CD4-positive, alpha-beta T cell treated with Interleukin-2 at 100 ng/mL for 4 hours (primary cell): ENCODE results near the gene IL17RE.
"Not testable (repeated sequence)": the region's sequence is repeated elsewhere in the genome, so short reads cannot be mapped to it uniquely, and the experiment has no call there.

Experiments
- DNase-seq: peaks from one replicate; pipeline ENCODE4 v3.0.0-alpha.2; 2020; ENCODE audit warnings: low spot score

Gene IL17RE

DNA sequence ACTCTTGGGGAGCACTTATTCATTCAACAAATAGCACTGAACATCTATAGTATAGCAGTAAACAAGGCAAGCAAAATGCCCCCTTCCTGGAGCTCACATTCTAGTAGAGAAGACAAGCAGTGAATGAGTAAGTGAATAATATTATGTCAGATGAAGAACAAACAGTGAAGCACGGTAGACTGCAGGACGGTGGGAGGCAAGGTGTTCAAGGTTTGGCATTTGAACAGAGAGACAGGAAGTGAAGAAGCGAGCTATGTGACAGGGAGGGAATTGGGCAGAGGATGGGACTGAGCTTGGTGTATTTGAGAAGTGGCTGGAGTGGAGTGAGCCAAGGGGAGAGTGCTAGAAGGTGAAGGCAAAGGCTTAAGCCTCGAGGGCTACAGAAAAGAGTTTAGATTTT is 32.3 kb downstream of the IL17RE start:
- DNase-seq, result no peak

DNA sequence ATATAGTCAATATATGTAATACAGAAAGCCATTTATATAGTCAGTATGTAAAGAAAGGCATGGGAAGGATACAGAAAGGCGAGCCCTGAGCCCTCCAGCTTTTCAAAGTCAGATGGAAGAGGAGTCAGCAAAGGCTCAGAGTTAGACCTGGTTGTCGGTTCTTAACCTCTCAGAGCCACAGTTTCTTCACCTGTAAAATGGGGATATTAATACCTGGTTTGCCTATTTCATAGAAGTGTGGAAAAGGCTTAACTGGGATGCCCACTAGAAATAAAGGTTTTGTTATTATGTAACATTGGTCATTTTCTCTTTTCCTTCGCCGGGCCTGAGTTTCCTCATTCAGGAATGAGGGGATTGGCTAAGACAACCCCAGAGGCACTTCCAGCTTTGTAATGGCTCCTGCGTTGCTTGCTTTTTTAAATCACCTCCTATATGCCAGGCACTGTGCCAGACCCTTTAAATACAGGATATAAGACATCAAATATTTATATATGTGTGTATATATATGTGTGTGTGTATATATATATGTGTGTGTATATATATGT is 33.4 kb downstream of the IL17RE start:
- no peak for DNase-seq

DNA sequence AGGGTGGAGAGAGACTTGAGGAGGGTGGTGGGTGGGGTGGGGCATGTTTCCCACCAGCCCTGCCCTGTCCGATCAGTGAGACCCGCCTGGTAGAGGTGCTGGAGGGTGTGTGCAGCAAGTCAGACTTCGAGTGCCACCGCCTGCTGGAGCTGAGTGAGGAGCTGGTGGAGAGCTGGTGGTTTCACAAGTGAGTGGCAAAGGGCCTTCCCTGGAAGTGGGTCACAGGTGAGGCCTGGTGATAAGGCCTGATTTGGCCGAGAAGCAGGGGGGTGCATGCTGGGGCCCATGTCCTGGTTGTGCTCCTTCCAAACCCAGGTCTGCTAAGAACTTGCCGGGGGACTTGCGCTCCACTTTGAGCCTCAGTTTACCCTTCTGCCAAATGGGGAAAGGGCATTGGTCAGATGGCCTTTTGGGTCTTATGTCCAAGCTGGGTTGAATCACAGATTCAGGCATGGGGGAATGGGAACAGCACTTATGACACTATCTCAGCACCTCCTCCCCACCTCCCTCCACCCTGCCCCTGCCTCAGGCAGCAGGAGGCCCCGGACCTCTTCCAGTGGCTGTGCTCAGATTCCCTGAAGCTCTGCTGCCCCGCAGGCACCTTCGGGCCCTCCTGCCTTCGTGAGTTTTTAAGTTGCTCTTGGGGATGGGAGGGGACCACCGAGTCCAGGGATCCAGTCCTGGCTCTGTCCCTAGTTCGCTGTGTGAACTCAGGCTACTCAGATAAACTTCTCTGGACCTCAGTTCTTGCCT is 35.0 kb downstream of the IL17RE start:
- no peak for DNase-seq

DNA sequence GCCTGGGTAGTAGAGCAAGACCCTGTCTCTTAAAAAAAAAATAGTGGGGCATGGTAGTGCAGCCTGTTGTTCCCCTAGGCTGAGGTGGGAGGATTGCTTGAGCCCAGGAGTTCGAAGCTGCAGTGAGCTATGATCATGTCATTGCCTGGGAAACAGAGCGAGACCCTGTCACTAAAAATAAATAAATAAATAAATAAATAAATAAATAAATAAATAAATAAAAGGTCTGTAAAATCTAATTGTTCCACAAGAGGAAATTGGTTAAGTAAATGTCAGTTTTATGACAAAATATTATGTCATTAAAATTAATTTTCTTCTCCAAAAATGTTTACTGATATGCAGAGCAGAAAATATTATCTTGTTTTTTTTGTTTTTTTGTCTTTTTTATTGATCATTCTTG is 36.3 kb downstream of the IL17RE start:
- no peak for DNase-seq

DNA sequence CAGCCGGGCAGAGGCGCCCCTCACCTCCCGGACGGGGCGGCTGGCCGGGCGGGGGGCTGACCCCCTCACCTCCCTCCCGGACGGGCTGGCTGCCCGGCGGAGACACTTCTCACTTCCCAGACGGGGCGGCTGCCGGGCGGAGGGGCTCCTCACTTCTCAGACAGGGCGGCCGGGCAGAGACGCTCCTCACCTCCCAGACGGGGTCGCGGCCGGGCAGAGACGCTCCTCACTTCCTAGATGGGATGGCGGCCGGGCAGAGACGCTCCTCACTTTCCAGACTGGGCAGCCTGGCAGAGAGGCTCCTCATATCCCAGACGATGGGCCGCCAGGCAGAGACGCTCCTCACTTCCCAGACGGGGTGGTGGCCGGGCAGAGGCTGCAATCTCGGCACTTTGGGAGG is 37.3 kb downstream of the IL17RE start:
- DNase-seq, result not testable (repeated sequence)

DNA sequence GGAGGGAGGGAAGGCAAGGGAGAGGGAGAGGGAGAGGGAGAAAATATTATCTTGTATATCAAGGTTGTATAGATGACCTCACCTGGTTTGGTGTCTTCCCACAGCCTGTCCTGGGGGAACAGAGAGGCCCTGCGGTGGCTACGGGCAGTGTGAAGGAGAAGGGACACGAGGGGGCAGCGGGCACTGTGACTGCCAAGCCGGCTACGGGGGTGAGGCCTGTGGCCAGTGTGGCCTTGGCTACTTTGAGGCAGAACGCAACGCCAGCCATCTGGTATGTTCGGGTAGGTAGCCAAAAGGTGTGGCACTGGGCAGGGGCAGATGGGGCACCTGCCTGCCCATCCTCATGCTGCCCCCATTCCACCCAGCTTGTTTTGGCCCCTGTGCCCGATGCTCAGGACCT is 38.1 kb downstream of the IL17RE start:
- DNase-seq, result no peak

DNA sequence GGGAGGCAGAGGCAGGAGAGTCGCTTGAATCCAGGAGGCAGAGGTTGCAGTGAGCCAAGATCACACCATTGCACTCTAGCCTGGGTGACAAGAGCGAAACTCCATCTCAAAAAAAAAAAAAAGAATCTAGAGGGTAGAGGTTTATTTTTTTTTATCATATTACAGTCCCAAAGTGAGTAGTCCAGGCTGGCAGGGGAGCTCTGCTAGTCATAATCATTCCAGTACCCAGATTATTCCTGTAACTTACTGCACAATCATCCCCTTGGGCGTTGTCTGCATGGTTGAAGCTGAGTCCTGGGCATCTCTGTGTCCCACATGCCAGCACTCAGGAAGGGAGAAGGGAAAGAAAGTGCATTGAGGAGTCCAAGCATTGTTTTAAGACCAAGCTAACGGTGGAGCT is 39.5 kb downstream of the IL17RE start:
- no peak for DNase-seq

DNA sequence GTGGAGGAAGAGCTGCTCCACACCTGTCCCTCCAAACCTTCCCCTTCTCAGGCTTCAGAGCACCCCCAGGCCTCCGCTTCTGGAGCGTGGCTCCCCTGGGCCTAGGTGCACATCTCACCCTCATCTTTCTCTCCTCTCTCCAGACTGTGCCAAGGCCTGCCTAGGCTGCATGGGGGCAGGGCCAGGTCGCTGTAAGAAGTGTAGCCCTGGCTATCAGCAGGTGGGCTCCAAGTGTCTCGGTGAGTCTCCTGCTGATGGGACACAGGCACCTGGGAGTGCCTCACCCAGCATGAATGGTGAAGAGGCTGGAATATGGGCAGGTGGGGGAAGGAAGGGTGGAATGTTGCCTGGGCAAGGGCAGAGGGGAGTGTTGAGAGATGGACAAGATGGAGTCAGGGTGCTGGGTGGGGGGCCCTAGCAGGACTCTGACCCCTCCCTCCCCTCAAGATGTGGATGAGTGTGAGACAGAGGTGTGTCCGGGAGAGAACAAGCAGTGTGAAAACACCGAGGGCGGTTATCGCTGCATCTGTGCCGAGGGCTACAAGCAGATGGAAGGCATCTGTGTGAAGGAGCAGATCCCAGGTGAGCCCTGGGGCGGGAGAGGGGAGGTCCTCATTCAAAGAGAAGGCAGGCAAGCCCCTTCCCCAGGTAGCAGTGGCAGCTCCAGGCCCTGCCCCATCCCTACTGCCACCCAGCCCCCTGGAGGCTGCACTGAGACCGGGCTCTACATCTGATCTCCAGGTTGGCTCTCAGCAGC is 40.5 kb downstream of the IL17RE start:
- DNase-seq, result no peak

DNA sequence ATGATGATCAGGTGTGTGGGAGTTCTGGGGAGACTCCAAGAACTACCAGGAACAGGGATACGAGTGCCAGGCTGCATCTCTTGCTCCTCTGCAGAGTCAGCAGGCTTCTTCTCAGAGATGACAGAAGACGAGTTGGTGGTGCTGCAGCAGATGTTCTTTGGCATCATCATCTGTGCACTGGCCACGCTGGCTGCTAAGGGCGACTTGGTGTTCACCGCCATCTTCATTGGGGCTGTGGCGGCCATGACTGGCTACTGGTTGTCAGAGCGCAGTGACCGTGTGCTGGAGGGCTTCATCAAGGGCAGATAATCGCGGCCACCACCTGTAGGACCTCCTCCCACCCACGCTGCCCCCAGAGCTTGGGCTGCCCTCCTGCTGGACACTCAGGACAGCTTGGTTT is 41.6 kb downstream of the IL17RE start:
- no peak for DNase-seq

DNA sequence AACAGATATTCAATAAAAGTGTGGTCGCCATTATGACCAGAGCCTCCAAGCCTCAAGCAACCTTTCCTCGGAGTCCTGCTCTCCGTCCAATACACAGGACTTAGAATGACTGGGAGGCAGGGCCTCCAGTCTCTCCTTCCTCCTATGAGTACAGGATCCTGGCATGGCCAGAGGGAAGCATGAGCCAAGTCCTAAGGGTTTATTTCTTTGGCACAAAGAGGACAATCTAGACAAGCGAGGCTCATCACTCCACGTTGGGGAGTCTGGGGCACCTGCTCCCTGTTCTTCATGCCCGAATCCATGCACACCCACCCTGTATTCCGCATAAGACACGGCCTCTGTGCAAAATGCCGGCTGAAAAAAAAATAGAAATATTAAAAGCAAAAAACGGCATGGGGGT is 42.7 kb downstream of the IL17RE start:
- no peak for DNase-seq

DNA sequence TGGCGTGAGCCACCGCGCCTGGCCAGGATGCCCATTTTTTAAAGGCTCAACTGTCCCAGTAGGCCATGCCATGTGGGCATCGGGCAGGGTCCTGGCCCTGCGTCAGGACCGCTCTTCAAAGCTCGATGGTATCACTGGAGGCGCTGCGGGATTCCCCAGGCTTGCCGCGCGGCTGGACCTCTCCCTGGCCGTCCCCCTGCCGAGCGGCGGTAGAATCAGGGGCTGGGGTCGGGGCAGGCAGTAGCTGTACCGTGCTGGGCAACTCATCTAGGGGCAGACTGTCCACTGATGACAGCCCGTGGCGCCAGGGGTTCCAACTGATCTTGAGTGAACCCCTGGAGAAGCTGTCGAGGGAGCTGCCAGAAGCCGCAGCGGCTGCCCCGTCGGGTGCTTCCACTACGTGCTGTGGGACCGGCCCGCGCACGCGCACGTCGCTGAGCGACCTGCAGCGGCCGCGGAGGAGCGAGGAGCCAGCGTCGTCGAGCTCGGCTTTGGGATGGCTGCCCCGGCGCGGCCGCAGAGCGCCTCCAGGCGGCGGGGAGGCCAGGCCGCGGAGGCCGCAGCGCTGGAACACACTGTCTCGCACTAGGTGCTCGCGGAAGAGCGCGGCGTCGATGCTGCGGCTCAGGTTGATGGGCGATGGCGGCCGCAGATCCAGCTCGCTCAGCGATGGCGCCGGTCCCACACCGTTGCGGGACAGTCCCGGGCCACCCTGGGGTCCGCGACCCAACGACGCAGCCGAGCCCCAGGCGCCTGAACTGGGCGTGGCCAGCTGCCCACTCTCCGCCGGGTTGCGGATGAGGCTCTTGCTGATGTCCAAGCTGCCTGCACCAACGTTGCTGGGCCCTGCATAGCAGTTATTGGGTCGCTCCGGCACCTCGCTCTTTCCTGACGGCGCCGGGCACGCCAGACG is 43.7 kb downstream of the IL17RE start:
- peak; percentile 82 for DNase-seq

DNA sequence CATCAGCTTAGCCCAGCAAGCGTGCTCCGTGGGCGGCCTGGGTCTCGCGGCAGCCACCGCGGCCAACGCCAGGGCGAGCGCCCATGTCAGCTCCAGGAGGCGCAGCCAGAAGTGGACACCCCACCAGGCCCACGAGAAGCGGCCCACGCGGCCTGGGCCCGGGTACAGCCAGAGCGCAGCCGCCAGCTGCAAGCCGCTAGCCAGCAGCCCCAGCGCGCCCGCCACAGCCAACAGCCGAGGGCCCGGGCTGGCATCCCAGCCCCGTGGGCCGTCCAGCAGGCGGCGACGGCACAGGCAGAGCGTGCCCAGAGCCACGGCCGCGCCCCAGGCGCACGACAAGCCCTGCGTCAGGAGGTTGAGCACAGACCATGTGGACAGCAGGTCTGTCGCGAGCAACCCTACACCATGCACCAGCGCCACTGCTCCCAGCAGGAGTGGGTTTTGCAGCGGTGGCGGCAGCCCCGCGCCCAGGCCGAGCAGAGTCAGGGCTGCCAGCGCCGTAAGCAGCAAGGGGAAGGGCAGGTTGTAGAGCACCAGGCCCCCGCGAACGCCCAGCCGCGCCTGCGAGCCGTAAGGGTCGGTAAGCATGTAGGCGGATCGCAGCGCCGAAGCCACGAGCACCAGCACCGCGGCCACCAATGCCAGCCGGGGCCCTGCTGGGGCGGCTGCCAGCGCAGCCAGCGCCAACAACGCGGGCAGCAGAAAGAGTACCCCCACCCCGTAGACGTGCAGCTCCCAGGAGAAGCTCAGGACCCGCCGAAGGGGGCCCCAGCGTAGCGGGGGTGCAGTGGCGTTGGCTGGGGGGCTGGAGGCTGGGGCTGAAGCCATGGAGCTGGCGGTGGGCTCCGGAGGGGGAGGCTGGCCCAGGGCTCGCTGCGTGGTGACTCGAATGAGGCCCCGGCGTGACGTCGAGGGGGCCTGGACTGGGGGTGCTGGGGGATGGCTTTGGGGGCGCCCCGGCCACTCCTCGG is 44.7 kb downstream of the IL17RE start:
- DNase-seq, result no peak

DNA sequence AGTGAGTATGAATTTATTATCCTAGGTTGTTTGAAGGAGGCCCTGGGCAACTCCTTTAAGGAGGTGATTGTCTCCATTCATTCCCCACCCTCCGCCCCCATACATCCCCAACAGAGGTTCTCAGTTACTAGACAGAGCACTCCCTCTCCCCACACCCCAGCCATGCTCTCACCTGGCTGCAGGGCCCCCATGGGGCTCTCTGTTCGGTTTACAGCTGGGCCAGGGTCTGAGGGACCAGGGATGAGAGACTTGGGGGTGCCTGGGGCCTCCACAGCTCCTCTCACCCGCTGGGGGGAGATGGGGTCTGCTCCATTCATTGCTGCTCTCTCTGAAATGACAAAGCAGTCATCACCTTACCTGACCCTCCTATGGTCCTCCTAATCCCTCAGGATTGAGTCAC is 45.9 kb downstream of the IL17RE start:
- no peak for DNase-seq

DNA sequence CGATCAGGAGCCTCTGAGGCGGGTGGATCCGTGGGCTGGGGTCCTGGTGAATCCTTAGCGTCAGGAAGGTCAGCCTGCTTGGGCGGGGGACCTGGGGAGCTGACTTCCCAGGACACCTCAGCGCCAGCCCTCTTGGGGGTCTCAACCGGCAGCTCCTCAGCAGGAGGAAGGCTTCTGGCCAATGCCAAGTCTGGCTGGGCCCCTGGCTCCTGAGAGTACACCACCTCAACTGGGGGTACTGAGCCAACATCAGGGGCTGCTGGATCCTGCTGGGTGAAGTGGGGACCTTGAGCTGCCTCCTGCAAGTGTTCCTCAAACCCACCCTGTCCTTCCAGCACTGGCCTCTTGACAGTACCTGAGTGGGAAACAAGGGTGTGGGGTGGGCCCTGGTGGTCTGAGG is 46.5 kb downstream of the IL17RE start:
- DNase-seq, result no peak

DNA sequence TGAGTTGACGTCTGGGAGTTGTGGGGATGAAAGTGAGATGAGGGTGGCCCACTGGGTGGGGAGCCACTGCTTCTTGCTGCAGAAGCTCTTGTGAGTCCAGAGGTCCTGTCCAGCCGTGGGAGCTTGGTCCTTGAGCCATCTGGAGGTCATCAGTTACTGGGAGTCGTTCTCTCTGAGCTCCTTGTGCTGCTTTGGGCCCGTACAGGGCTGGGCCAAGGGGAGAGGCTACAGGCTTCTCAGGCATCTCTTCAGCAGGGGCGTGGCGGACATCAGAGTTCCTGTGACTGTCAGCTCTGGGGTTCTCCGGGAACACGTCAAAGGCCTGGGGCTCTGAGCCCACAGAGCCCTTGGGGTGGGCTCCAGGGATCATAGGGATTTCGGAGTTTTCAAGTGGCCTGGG is 47.0 kb downstream of the IL17RE start:
- no peak for DNase-seq

DNA sequence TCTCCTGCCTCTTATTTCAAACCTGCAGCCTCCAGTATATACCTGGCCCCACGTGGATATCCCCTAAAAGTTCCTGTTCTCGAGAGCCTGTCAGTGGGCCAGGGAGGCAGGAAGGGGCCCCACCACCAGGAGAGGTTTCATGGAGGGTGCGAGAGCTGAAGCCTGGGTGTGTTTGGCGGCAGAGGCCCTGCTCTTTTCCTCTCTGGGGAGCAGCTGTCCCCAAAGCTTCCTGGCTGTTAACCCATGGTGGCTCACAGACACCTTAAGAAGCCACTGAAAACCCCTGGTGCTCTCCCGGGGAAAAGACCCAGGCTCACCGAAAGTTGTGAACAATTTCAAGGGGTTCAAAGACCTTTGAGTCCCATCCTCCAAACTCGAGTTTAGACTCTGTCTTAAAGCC is 48.5 kb downstream of the IL17RE start:
- no peak for DNase-seq

DNA sequence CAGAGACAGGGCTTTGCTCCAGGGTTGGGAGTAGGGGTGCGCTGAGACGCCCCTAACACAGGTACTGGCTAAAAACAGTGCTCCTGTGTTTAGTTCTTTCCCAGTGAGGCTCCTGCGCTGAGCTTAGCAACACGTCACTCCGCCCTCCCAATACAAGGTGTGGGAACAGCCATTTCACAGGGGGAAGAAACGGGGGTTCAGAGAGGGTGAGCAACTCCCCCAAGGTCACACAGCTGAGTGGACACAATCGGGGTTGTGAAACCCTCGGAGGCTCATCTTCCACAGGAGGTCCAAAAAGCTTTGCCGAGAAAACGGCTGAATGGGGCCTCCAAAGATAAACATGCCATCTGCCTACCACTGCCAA is 48.9 kb downstream of the IL17RE start:
- no peak for DNase-seq

DNA sequence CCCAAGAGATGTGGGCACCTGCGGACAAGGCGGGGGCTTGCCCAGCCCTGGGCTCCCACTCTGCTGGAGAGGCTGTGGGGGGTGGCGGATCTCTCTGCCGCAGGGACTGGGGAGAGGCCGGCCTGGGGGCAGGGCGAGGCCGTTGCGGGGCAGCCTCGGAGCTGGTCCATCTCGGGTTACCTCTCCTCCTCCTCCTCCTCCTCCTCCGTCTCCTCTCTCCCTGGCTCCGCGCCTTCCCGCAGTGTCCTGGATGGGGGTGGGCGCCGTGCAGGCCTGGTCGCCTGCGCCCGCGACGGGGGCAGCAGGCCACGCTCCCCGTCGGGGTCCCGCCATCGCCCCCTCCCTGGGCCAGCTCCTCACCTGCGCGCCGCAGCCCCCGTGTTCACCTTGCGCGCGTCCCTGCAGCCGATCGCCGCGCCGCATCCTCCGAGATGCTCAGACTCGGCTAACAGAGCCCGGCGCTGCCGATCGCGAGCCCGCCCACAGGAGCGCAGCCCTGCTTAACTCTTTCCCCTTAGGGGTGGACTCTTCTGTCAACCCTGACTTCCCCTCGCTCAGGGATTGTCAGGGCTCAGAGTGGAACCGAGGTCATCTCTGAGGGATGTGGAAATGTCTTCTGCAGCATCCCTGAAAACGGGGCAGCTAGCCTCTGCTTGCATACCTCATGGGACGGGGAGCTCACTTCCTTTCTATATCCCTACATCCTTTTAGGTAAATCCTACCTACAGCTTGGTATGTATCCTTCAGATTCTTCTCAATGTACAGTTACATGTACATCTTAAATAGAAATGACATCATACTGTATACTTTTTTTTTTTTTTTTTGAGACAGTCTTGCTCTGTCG is 49.5 kb downstream of the IL17RE start, which contains the start of gene PRRT3:
Gene PRRT3, minus strand, starts transcription at position 447 of the 844 bp plus-strand sequence. CDS start 2,293 bp downstream, outside the sequence.
- DNase-seq, result peak; percentile 49

DNA sequence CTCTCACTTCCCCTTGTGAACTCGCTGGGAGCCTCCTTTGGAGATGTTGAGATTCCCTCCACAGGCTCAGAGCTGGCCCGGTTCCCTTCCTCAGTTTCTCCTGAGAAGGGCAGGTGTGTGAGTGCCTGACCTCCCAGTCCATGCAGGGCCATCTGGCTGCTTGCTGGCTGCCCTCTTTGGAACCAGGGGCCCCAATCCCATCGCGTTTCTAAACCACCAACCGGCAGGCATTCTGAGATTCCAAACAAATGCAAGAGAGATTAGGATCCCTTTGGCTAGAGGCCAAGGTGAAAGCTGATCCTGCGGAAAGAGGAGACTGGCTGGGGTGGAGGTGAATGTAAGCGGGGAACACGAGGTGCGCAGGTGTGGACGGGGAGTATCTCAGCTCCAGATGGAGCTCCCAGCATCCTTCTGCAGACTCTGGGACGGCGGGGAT is 52.4 kb downstream of the IL17RE start:
- no peak for DNase-seq
